ENCODE data around the gene RFT1.

- TF ChIP-seq, protein P1, sequence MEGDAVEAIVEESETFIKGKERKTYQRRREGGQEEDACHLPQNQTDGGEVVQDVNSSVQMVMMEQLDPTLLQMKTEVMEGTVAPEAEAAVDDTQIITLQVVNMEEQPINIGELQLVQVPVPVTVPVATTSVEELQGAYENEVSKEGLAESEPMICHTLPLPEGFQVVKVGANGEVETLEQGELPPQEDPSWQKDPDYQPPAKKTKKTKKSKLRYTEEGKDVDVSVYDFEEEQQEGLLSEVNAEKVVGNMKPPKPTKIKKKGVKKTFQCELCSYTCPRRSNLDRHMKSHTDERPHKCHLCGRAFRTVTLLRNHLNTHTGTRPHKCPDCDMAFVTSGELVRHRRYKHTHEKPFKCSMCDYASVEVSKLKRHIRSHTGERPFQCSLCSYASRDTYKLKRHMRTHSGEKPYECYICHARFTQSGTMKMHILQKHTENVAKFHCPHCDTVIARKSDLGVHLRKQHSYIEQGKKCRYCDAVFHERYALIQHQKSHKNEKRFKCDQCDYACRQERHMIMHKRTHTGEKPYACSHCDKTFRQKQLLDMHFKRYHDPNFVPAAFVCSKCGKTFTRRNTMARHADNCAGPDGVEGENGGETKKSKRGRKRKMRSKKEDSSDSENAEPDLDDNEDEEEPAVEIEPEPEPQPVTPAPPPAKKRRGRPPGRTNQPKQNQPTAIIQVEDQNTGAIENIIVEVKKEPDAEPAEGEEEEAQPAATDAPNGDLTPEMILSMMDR (IDR thresholded peaks at IDR 0.05), result no peak
- no peak for TF ChIP-seq EP300 (IDR thresholded peaks at IDR 0.05)
Measured at GRCh38 chr3:53151465-53151864, 21.2 kb upstream of the RFT1 start.

All from esophagus muscularis mucosa (tissue), 3 donors.